B cell (primary cell): ENCODE results near the gene WDR73. TPM values are rescaled to one million over a fixed set of nuclear protein-coding genes. Genes with fewer than 3 reads are reported as not detected.

Experiments used
- ATAC-seq: fragments of 200-7000 bp; cut with Tn5 transposase; one replicate; pipeline ENCODE4 v1.10.0; 2021; ENCODE audit warnings: low read depth, mild to moderate bottlenecking, moderate number of reproducible peaks, moderate library complexity
- CTCF ChIA-PET: fragments of 350-600 bp; sonication (Branson Sonifier 250); formaldehyde crosslinking; loops from one replicate; lab custom pipeline; 2021; ENCODE audit warnings: antibody characterized with exemption, inconsistent platforms; lab: Charles Lee
- POLR2A ChIA-PET: fragments of 350-600 bp; sonication (Branson Sonifier 250); formaldehyde crosslinking; loops from one replicate; lab custom pipeline; 2021; ENCODE audit warnings: antibody characterized with exemption; lab: Charles Lee
- DNase-seq: peaks from one replicate; pipeline ENCODE4 v3.0.0; 2013
- H2AFZ ChIP-seq: 2 replicates; pipeline ENCODE4 v1.6.1; 2012; ENCODE audit warnings: mild to moderate bottlenecking, low read depth, low read length; ENCODE audit not compliant: insufficient read depth, poor library complexity, severe bottlenecking
- H3K27ac ChIP-seq, 2 donors: 1 replicate in 1 of 2; 2 replicates in 1 of 2; pipeline ENCODE4 v1.5.1; 2012 to 2013; ENCODE audit warnings: low read length in 2 of 2, mild to moderate bottlenecking in 2 of 2, moderate library complexity in 1 of 2
- H3K27me3 ChIP-seq, 4 experiments: fragments of 200-600 bp in 1 of 4; sonication (generic) in 1 of 4; replicated peaks in 1 of 4; 1 replicate in 2 of 4; 2 replicates in 2 of 4; pipeline versions ENCODE4 v1.6.1 to v1.7.0; 2013 to 2016; ENCODE audit warnings: low read length in 3 of 4, mild to moderate bottlenecking in 2 of 4, mixed read lengths in 1 of 4, moderate library complexity in 1 of 4; ENCODE audit not compliant: insufficient read depth in 4 of 4, control insufficient read depth in 3 of 4; ENCODE audit errors: control extremely low read depth in 1 of 4
- H3K36me3 ChIP-seq, 2 experiments: replicated peaks in 1 of 2; 1 replicate in 1 of 2; 2 replicates in 1 of 2; pipeline versions ENCODE4 v1.6.1 to v1.7.1; 2013; ENCODE audit warnings: low read length in 1 of 2; ENCODE audit not compliant: insufficient read depth in 2 of 2, control insufficient read depth in 1 of 2; ENCODE audit errors: control extremely low read depth in 1 of 2, extremely low read depth in 1 of 2
- H3K4me1 ChIP-seq, 2 donors: fragments of 200-600 bp in 1 of 2; sonication (generic) in 1 of 2; 1 replicate in 1 of 2; 2 replicates in 1 of 2; pipeline versions ENCODE4 v1.5.1 to v1.6.1; 2013 to 2017; ENCODE audit warnings: low read length in 2 of 2; ENCODE audit not compliant: control insufficient read depth in 2 of 2, insufficient read depth in 2 of 2
- H3K4me2 ChIP-seq: replicated peaks from 2 replicates; pipeline ENCODE3; 2012; ENCODE audit warnings: mild to moderate bottlenecking, low read depth, low read length; ENCODE audit not compliant: poor library complexity, severe bottlenecking
- H3K4me3 ChIP-seq, 5 experiments: fragments of 200-600 bp in 1 of 5; sonication (generic) in 1 of 5; 1 replicate in 3 of 5; 2 replicates in 2 of 5; pipeline versions ENCODE4 v1.5.1 to v1.7.0; 2011 to 2016; ENCODE audit warnings: low read length in 4 of 5, mild to moderate bottlenecking in 4 of 5, low read depth in 2 of 5, control low read depth in 1 of 5, moderate library complexity in 1 of 5; ENCODE audit not compliant: insufficient read depth in 1 of 5; ENCODE audit errors: control extremely low read depth in 1 of 5, extremely low read depth in 1 of 5
- H3K79me2 ChIP-seq: fragments of 200-600 bp; sonication (generic); one replicate; pipeline ENCODE4 v1.6.0; 2016; ENCODE audit warnings: low read length; ENCODE audit not compliant: control insufficient read depth, insufficient read depth
- H3K9ac ChIP-seq: fragments of 200-600 bp; sonication (generic); 2 replicates; pipeline ENCODE4 v1.6.1; 2017; ENCODE audit warnings: mild to moderate bottlenecking, low read length, moderate library complexity
- H3K9me3 ChIP-seq, 3 donors: one replicate each; pipeline versions ENCODE4 v1.6.1 to v1.7.1; 2013; ENCODE audit warnings: low read length in 2 of 3; ENCODE audit not compliant: control insufficient read depth in 2 of 3, insufficient read depth in 1 of 3; ENCODE audit errors: control extremely low read depth in 1 of 3
- H4K20me1 ChIP-seq: 2 replicates; pipeline ENCODE4 v1.6.0; 2012; ENCODE audit warnings: mild to moderate bottlenecking, low read length; ENCODE audit not compliant: insufficient read depth, control insufficient read depth, poor library complexity, severe bottlenecking
- H3K27ac Mint-ChIP-seq: one replicate; pipeline ENCODE4 v1.8.0; 2021; ENCODE audit warnings: mixed read lengths
- H3K27me3 Mint-ChIP-seq: one replicate; pipeline ENCODE4 v1.8.0; 2021; ENCODE audit warnings: mixed read lengths
- H3K4me1 Mint-ChIP-seq: one replicate; pipeline ENCODE4 v1.8.0; 2021; ENCODE audit warnings: mixed read lengths
- H3K4me3 Mint-ChIP-seq: one replicate; pipeline ENCODE4 v1.8.0; 2021; ENCODE audit warnings: mixed read lengths
- H3K9me3 Mint-ChIP-seq: one replicate; pipeline ENCODE4 v1.8.0; 2022; ENCODE audit warnings: mixed read lengths; ENCODE audit not compliant: insufficient read depth
- EZH2 ChIP-seq: IDR thresholded peaks from 2 replicates; pipeline ENCODE4 v1.6.1; 2012; ENCODE audit warnings: borderline replicate concordance, low read depth, mild to moderate bottlenecking, moderate library complexity, low read length; ENCODE audit not compliant: insufficient read depth, poor library complexity, severe bottlenecking
- WGBS: methylation state at CpG from one replicate; pipeline ENCODE4 v1.1.5; 2013; ENCODE audit warnings: missing lambda C conversion rate; ENCODE audit not compliant: insufficient coverage; 5-methylcytosine and 5-hydroxymethylcytosine counted together
- intact Hi-C: fragments of 100-400 bp; cut with micrococcal nuclease; formaldehyde crosslinking; loops from one replicate; pipeline ENCODE4 v1.10.0; 2022
- polyA plus RNA-seq: library from polyadenylated mRNA; depleted of rRNA; stranded (reverse); fragments of >200 nt; gene quantifications from 2 replicates; pipeline ENCODE4 v1.2.3, GENCODE V29; 2012
- total RNA-seq, 2 donors: library from RNA; stranded (reverse); fragments of 120-200 nt in 1 of 2; gene quantifications; 1 replicate in 1 of 2; 2 replicates in 1 of 2; pipeline versions ENCODE4 v1.2.3 to v1.2.4, GENCODE V29; 2013 to 2022
- TF ChIP-seq, protein P1 (sequence below): fragments of 200-600 bp; IDR thresholded peaks from one replicate; pipeline ENCODE4 v1.8.0; 2022; ENCODE audit warnings: antibody characterized with exemption, mild to moderate bottlenecking

The WDR73 gene
- total and polyA plus RNA-seq, 2 donors (not counting 1 experiment from before 2014, with no cell fraction given) = 21.0 to 43.4 TPM

DNA sequence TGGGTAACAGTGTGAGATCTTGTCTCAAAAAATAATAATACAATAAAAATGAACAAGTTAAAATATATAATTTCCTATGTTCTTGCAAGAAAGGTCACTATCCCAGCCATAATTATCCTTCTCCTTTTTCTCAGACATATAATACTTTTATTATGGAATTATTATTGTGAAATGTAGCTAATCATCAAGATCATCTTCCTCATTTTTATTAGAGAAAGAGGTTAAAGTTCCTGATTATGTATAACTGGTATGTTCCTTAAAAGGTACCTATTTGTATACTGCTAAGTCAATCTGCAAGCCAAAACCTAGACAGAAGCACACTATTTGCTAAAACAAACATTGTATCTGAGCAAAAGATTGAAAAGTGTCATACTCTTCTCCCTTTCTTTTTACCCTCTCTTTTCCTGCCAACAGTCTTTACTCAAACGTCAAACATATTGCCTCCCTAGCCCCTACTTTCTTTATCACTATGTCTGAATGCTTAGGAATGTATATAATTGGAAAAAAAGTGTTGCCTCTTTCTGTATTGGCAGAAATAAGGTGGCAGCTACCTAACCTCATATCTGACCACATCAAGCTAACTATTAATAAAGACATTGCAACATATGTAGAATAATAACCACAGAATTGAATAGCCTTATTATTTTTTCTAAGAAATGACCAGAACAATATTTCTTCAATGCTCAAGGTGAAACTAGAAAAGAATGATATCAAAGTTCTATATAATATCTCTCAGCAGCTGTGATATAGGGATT lies 43.3 kb upstream of the WDR73 start:
- Histone ChIP-seq H3K27me3 (no peaks in the 10 kb centered on the region), H3K27ac (peak overlapping the region in 1 of 2 donors; percentile 48), H2AFZ (no peak overlapping the region), H3K36me3 (peaks cover 0 to 4% of the 10 kb centered on the region in 2 experiments), H4K20me1 (peaks cover 69% of the 10 kb centered on the region), H3K4me1 (peaks cover 3 to 13% of the 10 kb centered on the region in 2 donors), H3K79me2 (peaks cover 99% of the 10 kb centered on the region), H3K4me2 (no peak overlapping the region), H3K9ac (no peak overlapping the region), H3K4me3 (no peak overlapping the region), H3K9me3 (no peaks in the 10 kb centered on the region)
- ATAC-seq (no peak), DNase-seq (no peak)
- no peaks in the 10 kb centered on the region for H3K9me3 Mint-ChIP-seq
- intact Hi-C loops = no loop called here
- no CpG with 5 or more reads among the region's 1 CpG for WGBS
- H3K27me3 Mint-ChIP-seq = no peaks in the 10 kb centered on the region
- ChIA-PET CTCF (no interaction called here), POLR2A (no interaction called here)
- TF ChIP-seq EZH2 = no peak
- TF ChIP-seq, protein P1, sequence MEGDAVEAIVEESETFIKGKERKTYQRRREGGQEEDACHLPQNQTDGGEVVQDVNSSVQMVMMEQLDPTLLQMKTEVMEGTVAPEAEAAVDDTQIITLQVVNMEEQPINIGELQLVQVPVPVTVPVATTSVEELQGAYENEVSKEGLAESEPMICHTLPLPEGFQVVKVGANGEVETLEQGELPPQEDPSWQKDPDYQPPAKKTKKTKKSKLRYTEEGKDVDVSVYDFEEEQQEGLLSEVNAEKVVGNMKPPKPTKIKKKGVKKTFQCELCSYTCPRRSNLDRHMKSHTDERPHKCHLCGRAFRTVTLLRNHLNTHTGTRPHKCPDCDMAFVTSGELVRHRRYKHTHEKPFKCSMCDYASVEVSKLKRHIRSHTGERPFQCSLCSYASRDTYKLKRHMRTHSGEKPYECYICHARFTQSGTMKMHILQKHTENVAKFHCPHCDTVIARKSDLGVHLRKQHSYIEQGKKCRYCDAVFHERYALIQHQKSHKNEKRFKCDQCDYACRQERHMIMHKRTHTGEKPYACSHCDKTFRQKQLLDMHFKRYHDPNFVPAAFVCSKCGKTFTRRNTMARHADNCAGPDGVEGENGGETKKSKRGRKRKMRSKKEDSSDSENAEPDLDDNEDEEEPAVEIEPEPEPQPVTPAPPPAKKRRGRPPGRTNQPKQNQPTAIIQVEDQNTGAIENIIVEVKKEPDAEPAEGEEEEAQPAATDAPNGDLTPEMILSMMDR = no peak
- no peak overlapping the region for H3K4me3 Mint-ChIP-seq
- H3K4me1 Mint-ChIP-seq = peaks cover 50% of the 10 kb centered on the region
- H3K27ac Mint-ChIP-seq = no peak overlapping the region

DNA sequence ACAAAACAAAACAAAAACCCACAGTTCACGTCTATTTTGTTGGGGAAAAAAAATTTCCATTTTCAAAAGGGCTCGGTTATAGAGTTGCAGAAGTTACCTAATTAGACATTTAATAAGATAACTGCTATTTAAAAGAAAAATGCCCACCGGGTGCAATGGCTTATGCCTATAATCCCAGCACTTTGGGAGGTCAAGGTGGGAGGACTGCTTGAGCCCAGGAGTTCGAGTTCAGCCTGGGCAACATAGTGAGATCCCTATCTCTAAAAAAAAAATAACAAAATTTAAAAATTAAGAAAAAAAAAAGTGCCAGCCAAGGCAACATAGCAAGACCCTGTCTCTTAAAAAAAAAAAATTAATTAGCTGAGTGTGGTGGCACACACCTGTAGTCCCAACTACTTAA lies 42.7 kb upstream of the WDR73 start:
- no peaks in the 10 kb centered on the region for H3K9me3 Mint-ChIP-seq
- intact Hi-C loops = no loop called here
- TF ChIP-seq EZH2 = no peak
- TF ChIP-seq, protein P1 = no peak
- no peaks in the 10 kb centered on the region for H3K27me3 ChIP-seq
- H4K20me1 ChIP-seq = peaks cover 68% of the 10 kb centered on the region
- WGBS = no CpG with 5 or more reads among the region's 4 CpGs
- no peak overlapping the region for H3K4me3 Mint-ChIP-seq
- H3K9ac ChIP-seq = no peak overlapping the region
- no peaks in the 10 kb centered on the region for H3K9me3 ChIP-seq
- H3K4me2 ChIP-seq = no peak overlapping the region
- H3K4me1 Mint-ChIP-seq = peaks cover 53% of the 10 kb centered on the region
- ChIA-PET CTCF (no interaction called here), POLR2A (no interaction called here)
- peaks cover 0 to 6% of the 10 kb centered on the region in 2 experiments for H3K36me3 ChIP-seq
- DNase-seq (no peak), ATAC-seq (no peak)
- H3K27ac Mint-ChIP-seq = no peak overlapping the region
- H2AFZ ChIP-seq = no peak overlapping the region
- H3K27ac ChIP-seq = peak overlapping the region in 1 of 2 donors; percentile 21
- H3K79me2 ChIP-seq = peaks cover 99% of the 10 kb centered on the region
- H3K4me3 ChIP-seq = no peak overlapping the region
- peaks cover 3 to 13% of the 10 kb centered on the region in 2 donors for H3K4me1 ChIP-seq
- no peaks in the 10 kb centered on the region for H3K27me3 Mint-ChIP-seq
